Left ventricle myocardium inferior (tissue), 1 donor: ENCODE measurements around the gene ASNS. TPM values are rescaled to one million over a fixed set of nuclear protein-coding genes. Genes with fewer than 3 reads are reported as not detected.
A peak's percentile ranks its signal among the peaks of the same experiment; 100 is the strongest.

ENCODE experiments used
- DNase-seq: peaks from one replicate; pipeline ENCODE4 v3.0.0-alpha.2; 2020
- H3K27ac ChIP-seq: fragments of 200-600 bp; replicated peaks from 2 replicates; pipeline ENCODE4 v1.8.0; 2021
- H3K27me3 ChIP-seq: fragments of 200-600 bp; 2 replicates; pipeline ENCODE4 v1.8.0; 2021; ENCODE audit warnings: low read depth
- H3K36me3 ChIP-seq: fragments of 200-600 bp; 2 replicates; pipeline ENCODE4 v1.8.0; 2021
- H3K4me1 ChIP-seq: fragments of 200-600 bp; 2 replicates; pipeline ENCODE4 v1.8.0; 2021
- H3K4me3 ChIP-seq: fragments of 200-600 bp; 2 replicates; pipeline ENCODE4 v1.8.0; 2021; ENCODE audit warnings: mild to moderate bottlenecking, moderate library complexity
- H3K9me3 ChIP-seq: fragments of 200-600 bp; replicated peaks from 2 replicates; pipeline ENCODE4 v1.8.0; 2021
- CTCF ChIP-seq: fragments of 200-600 bp; IDR thresholded peaks from 2 replicates; pipeline ENCODE4 v1.8.0; 2021; ENCODE audit warnings: antibody characterized with exemption, mild to moderate bottlenecking, borderline replicate concordance
- intact Hi-C: fragments of 100-400 bp; cut with micrococcal nuclease; formaldehyde crosslinking; loops from one replicate; pipeline ENCODE4 v1.11.0; 2022
- total RNA-seq: library from RNA; stranded (reverse); fragmentation: NEBNext Ultra II Directional; extraction: Animal tissue kit (Norgen Biotek cat#: 25700); gene quantifications from one replicate; pipeline ENCODE4 v1.2.1, GENCODE V29; 2021
- donor health status: DM: no; HTN: yes; CAD: no; lungs with severe emphysema.

ASNS gene
- total RNA-seq, 1 donor from 2014 or later = 6.7 TPM

GRCh38 chr7:97845622-97846203, 26.5 kb downstream of the ASNS start:
- peaks cover 13% of the 10 kb centered on the region for H3K27me3 ChIP-seq
- no peak for DNase-seq
- H3K9me3 ChIP-seq = peaks cover 7% of the 10 kb centered on the region
- intact Hi-C loops = no loop called here
- TF ChIP-seq CTCF = peak; percentile 54
- no peaks in the 10 kb centered on the region for H3K36me3 ChIP-seq
- H3K27ac ChIP-seq = no peak overlapping the region
- H3K4me3 ChIP-seq = no peak overlapping the region
- H3K4me1 ChIP-seq = no peaks in the 10 kb centered on the region

- Histone ChIP-seq H3K27me3 (peaks cover 28% of the 10 kb centered on the region), H3K4me3 (no peak overlapping the region), H3K9me3 (peaks cover 7% of the 10 kb centered on the region), H3K4me1 (no peaks in the 10 kb centered on the region), H3K36me3 (no peaks in the 10 kb centered on the region), H3K27ac (no peak overlapping the region)
- DNase-seq = no peak
- intact Hi-C loops = no loop called here
- no peak for TF ChIP-seq CTCF
Measured at GRCh38 chr7:97844036-97844435, 28.2 kb downstream of the ASNS start.

- Histone ChIP-seq H3K4me1 (no peaks in the 10 kb centered on the region), H3K4me3 (no peak overlapping the region), H3K9me3 (peaks cover 7% of the 10 kb centered on the region), H3K27ac (no peak overlapping the region), H3K27me3 (peaks cover 37% of the 10 kb centered on the region), H3K36me3 (no peaks in the 10 kb centered on the region)
- TF ChIP-seq CTCF = no peak
- intact Hi-C loops = no loop called here
- no peak for DNase-seq
Measured at GRCh38 chr7:97842772-97843345, 29.3 kb downstream of the ASNS start.

- TF ChIP-seq CTCF = no peak
Measured at GRCh38 chr7:97842006-97842405, 30.2 kb downstream of the ASNS start.

DNA sequence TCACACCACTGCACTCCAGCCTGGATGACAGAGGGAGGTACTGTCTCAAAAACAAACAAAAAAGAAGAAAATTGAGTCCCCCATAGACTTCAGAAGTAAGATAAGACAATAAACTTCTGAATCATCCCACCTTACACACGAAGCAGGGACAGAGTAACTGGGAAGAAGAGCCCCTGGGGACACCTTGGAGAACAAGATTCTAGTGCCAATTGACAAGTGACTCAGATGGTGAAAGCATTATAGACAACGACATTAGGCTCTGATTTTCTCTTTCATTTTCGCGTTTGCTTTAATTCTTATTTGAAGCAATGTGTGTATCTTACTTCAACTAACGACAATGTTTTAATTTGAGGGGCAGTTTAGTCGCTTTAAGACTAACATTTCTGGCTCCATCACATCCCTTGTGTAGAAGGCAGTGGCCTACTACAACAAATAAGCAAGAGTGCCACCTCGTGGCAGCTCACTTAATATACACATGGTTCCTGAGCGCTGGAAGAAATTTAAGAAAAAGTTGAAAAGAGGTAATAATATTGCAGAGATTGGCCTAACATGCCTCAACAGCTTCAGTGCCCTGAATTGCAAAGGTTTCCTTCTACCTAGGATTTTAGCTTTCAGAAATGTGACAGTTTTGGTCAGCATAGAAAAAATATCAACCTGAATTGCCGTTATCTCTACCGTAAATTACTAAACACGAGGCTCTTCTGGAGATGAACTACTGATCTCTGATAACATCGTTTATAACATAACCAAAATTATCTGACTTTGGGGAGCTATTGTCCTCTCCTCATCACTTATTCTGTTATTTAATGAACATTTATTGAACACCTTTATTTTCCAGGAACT, 36.7 kb downstream of the ASNS start:
- peak; percentile 72 for TF ChIP-seq CTCF
- peak; percentile 26 for DNase-seq
- Histone ChIP-seq H3K36me3 (no peaks in the 10 kb centered on the region), H3K9me3 (no peaks in the 10 kb centered on the region), H3K27ac (no peak overlapping the region), H3K4me1 (no peaks in the 10 kb centered on the region), H3K4me3 (no peak overlapping the region), H3K27me3 (peaks cover 67% of the 10 kb centered on the region)
- intact Hi-C loops = loop anchor here (10.0 kb wide), 1 partner anchor 331 kb away; no protein-coding TSS in a partner anchor

More at GRCh38 chr7:97842006-97842405, 30.2 kb downstream of the ASNS start:
- no peak overlapping the region for H3K27ac ChIP-seq
- peaks cover 7% of the 10 kb centered on the region for H3K9me3 ChIP-seq
- H3K4me1 ChIP-seq = no peaks in the 10 kb centered on the region
- H3K36me3 ChIP-seq = no peaks in the 10 kb centered on the region
- H3K27me3 ChIP-seq = peaks cover 45% of the 10 kb centered on the region
- intact Hi-C loops = no loop called here
- H3K4me3 ChIP-seq = no peak overlapping the region
- DNase-seq = no peak
